DOHH2 (cell line): Measurements from ENCODE around the gene MYCBPAP.

Experiments used
- CTCF ChIP-seq: fragments of 200-600 bp; sonication (generic); IDR thresholded peaks from one replicate; pipeline ENCODE4 v1.5.1; 2014; ENCODE audit warnings: antibody characterized with exemption, mild to moderate bottlenecking, low read depth, low read length; ENCODE audit not compliant: poor library complexity, severe bottlenecking
- EZH2phosphoT487 ChIP-seq: fragments of 200-600 bp; sonication (generic); IDR thresholded peaks from 2 replicates; pipeline ENCODE4 v1.6.1; 2017; ENCODE audit warnings: borderline replicate concordance, mild to moderate bottlenecking, antibody characterized with exemption, low read length, moderate library complexity, mixed read lengths

DNA sequence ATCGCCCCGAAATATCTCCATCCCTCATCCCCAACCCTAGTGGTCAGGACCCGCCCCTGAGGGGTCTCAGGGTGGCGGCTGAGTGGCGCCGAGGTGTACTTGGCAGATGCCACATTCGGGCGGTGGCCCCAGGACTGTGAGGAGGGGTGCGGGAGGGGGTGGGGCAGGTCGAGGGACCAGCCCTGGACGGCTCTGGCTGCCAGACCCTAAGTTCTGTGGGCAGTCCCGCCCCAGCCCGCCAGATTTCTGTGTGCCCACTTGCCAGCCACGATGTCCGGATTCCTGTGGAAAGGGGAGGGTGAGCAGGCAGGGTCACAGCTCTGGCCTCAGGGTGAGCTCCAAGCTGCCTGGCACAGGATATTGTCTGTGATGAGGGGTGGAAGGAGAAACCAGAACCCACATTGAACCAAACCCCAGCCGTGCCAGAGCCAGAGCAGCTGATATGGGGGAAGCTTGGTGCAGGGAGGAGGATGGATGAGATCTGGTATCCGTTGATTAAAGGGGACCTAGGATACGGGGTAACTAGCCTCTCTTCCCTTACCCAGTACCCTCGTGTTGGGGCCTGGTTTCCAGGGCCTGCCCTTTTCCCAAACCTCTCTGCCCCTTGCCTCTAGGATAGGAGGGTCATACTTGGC, 38.5 kb upstream of the MYCBPAP start:
- TF ChIP-seq CTCF (no peak), EZH2phosphoT487 (no peak)
